ENCODE results near the gene ABCA9. TPM values are rescaled to one million over a fixed set of nuclear protein-coding genes. Genes with fewer than 3 reads are reported as not detected.

ABCA9 gene
- total and polyA plus RNA-seq, 2 of the 13 experiments (the other 11 are each of a cell fraction or from before 2014, with no cell fraction given): 0.04 TPM; not detected in 1

- TF ChIP-seq, protein P1, sequence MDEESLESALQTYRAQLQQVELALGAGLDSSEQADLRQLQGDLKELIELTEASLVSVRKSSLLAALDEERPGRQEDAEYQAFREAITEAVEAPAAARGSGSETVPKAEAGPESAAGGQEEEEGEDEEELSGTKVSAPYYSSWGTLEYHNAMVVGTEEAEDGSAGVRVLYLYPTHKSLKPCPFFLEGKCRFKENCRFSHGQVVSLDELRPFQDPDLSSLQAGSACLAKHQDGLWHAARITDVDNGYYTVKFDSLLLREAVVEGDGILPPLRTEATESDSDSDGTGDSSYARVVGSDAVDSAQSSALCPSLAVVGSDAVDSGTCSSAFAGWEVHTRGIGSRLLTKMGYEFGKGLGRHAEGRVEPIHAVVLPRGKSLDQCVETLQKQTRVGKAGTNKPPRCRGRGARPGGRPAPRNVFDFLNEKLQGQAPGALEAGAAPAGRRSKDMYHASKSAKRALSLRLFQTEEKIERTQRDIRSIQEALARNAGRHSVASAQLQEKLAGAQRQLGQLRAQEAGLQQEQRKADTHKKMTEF (CRISPR knock-in tag; IDR thresholded peaks at IDR 0.05): peak; percentile 83
- no peak for TF ChIP-seq NPAS2 (CRISPR knock-in tag; IDR thresholded peaks at IDR 0.05; ENCODE audit: borderline replicate concordance)
- TF ChIP-seq ATF1 (CRISPR knock-in tag; IDR thresholded peaks at IDR 0.05): peak; percentile 46; the same call in 1 of the 2 replicates
- peak; percentile 62; the same call in 1 of the 2 replicates for TF ChIP-seq ELF4 (CRISPR knock-in tag; IDR thresholded peaks at IDR 0.05; ENCODE audit: borderline replicate concordance)
- TF ChIP-seq HDAC1 (CRISPR knock-in tag; IDR thresholded peaks at IDR 0.05): peak; percentile 69
- TF ChIP-seq NCOA2 (CRISPR knock-in tag; IDR thresholded peaks at IDR 0.05): peak; percentile 83
- TF ChIP-seq CREB1 (IDR thresholded peaks at IDR 0.05): no peak
- TF ChIP-seq CREB1 (CRISPR knock-in tag; IDR thresholded peaks at IDR 0.05): peak; percentile 66; the same call in 1 of the 2 replicates
- 0 out of 2 replicates have a peak, but pooled peaks have one; percentile 26 for TF ChIP-seq MEF2D (CRISPR knock-in tag; IDR thresholded peaks at IDR 0.05)
- TF ChIP-seq ZNF614 (CRISPR knock-in tag; IDR thresholded peaks at IDR 0.05; ENCODE audit: borderline replicate concordance): 0 out of 2 replicates have a peak, but pooled peaks have one; percentile 32
- TF ChIP-seq ZFP82 (CRISPR knock-in tag; IDR thresholded peaks at IDR 0.05; ENCODE audit: borderline replicate concordance): 0 out of 2 replicates have a peak, but pooled peaks have one; percentile 69
- peak; percentile 60; the same call in 1 of the 2 replicates for TF ChIP-seq RARA (CRISPR knock-in tag; IDR thresholded peaks at IDR 0.05)
- no peak for TF ChIP-seq PHF5A (CRISPR knock-in tag; IDR thresholded peaks at IDR 0.05; ENCODE audit: low read depth, unreplicated experiment)
- no peak for TF ChIP-seq SRSF4 (IDR thresholded peaks at IDR 0.05; ENCODE audit: low read depth, low read length, poor library complexity, severe bottlenecking)
- TF ChIP-seq, protein P2, sequence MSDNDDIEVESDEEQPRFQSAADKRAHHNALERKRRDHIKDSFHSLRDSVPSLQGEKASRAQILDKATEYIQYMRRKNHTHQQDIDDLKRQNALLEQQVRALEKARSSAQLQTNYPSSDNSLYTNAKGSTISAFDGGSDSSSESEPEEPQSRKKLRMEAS (IDR thresholded peaks at IDR 0.05): peak; percentile 58; the same call in 1 of the 2 replicates
- peak; percentile 88 for TF ChIP-seq POGZ (CRISPR knock-in tag; IDR thresholded peaks at IDR 0.05)
- peak; percentile 72 for TF ChIP-seq SAP130 (CRISPR knock-in tag; IDR thresholded peaks at IDR 0.05; ENCODE audit: low read depth)
- TF ChIP-seq NR2F6 (IDR thresholded peaks at IDR 0.05): 0 out of 2 replicates have a peak, but pooled peaks have one; percentile 38
- peak; percentile 76 for TF ChIP-seq NR2F6 (CRISPR knock-in tag; IDR thresholded peaks at IDR 0.05)
- peak; percentile 81; the same call in 1 of the 2 replicates for TF ChIP-seq RCOR2 (CRISPR knock-in tag; IDR thresholded peaks at IDR 0.05)
- no peak for TF ChIP-seq ZNF17 (CRISPR knock-in tag; IDR thresholded peaks at IDR 0.05)
- TF ChIP-seq KDM3A (CRISPR knock-in tag; IDR thresholded peaks at IDR 0.05; ENCODE audit: low read depth): 0 out of 2 replicates have a peak, but pooled peaks have one; percentile 57
- TF ChIP-seq ZNF530 (CRISPR knock-in tag; IDR thresholded peaks at IDR 0.05; ENCODE audit: low read depth): no peak
- no peak for TF ChIP-seq ZNF605 (CRISPR knock-in tag; IDR thresholded peaks at IDR 0.05)
- TF ChIP-seq PAF1 (CRISPR knock-in tag; IDR thresholded peaks at IDR 0.05): no peak
- 0 out of 2 replicates have a peak, but pooled peaks have one; percentile 64 for TF ChIP-seq NFKBIZ (CRISPR knock-in tag; IDR thresholded peaks at IDR 0.05)
- TF ChIP-seq, protein P3, sequence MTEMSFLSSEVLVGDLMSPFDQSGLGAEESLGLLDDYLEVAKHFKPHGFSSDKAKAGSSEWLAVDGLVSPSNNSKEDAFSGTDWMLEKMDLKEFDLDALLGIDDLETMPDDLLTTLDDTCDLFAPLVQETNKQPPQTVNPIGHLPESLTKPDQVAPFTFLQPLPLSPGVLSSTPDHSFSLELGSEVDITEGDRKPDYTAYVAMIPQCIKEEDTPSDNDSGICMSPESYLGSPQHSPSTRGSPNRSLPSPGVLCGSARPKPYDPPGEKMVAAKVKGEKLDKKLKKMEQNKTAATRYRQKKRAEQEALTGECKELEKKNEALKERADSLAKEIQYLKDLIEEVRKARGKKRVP (CRISPR knock-in tag; IDR thresholded peaks at IDR 0.05): peak in 1 of 2 experiments; percentile 63; a peak in 1 of 4 replicates
- TF ChIP-seq SP5 (CRISPR knock-in tag; IDR thresholded peaks at IDR 0.05; ENCODE audit: borderline replicate concordance, low read depth): 0 out of 2 replicates have a peak, but pooled peaks have one; percentile 12
Observed at GRCh38 chr17:69050999-69051775, 9.5 kb downstream of the ABCA9 start (continued).
